Right lobe of liver (tissue), 6 donors: ENCODE results near the gene RARRES2. TPM values are rescaled to one million over a fixed set of nuclear protein-coding genes. Genes with fewer than 3 reads are reported as not detected.

Experiments used
- ATAC-seq, 4 donors: fragments of 200-7000 bp; cut with Tn5 transposase; one replicate each; pipeline ENCODE4 v1.9.1; 2020; ENCODE audit warnings: mild to moderate bottlenecking in 4 of 4, moderate library complexity in 4 of 4
- DNase-seq, 3 donors: peaks; one replicate each; pipeline ENCODE4 v3.0.0-alpha.2; 2020
- H3K27ac ChIP-seq, 3 donors: fragments of 200-600 bp; one replicate each; pipeline ENCODE4 v1.8.0; 2022
- H3K27me3 ChIP-seq, 2 donors: fragments of 200-600 bp; one replicate each; pipeline ENCODE4 v1.8.0; 2022
- H3K36me3 ChIP-seq, 4 donors: fragments of 200-600 bp; sonication (generic) in 1 of 4; one replicate each; pipeline versions ENCODE4 v1.5.1 to v1.8.0; 2017 to 2022; ENCODE audit warnings: control low read depth in 1 of 4
- H3K4me1 ChIP-seq, 4 donors: fragments of 200-600 bp; sonication (generic) in 1 of 4; one replicate each; pipeline versions ENCODE4 v1.5.1 to v1.8.0; 2017 to 2022; ENCODE audit warnings: control low read depth in 1 of 4
- H3K4me3 ChIP-seq, 3 donors: fragments of 200-600 bp; one replicate each; pipeline ENCODE4 v1.8.0; 2022
- H3K9me3 ChIP-seq, 4 donors: fragments of 200-600 bp; sonication (generic) in 1 of 4; one replicate each; pipeline versions ENCODE4 v1.5.1 to v1.8.0; 2017 to 2022; ENCODE audit warnings: control low read depth in 1 of 4
- CTCF ChIP-seq, 4 donors: fragments of 200-600 bp in 3 of 4; fragments of 450-650 bp in 1 of 4; IDR thresholded peaks; one replicate each; pipeline versions ENCODE4 v1.5.1 to v1.8.0; 2016 to 2022; ENCODE audit warnings: antibody characterized with exemption in 4 of 4, mild to moderate bottlenecking in 2 of 4
- POLR2A ChIP-seq: fragments of 450-650 bp; IDR thresholded peaks from one replicate; pipeline ENCODE4 v1.6.1; 2017; ENCODE audit warnings: antibody characterized with exemption, mild to moderate bottlenecking
- WGBS: methylation state at CpG from one replicate; pipeline ENCODE4 v1.1.6; 2018; ENCODE audit warnings: low coverage, low lambda C conversion rate; ENCODE audit not compliant: insufficient coverage; ENCODE audit errors: missing lambda C conversion rate; 5-methylcytosine and 5-hydroxymethylcytosine counted together
- intact Hi-C, 2 donors: fragments of 100-400 bp; cut with DNase I; formaldehyde crosslinking; loops; one replicate each; pipeline versions ENCODE4 v1.11.2 to v1.14.1; 2022
- total RNA-seq, 6 experiments: library from RNA; depleted of rRNA in 2 of 6; stranded (reverse); fragments of >200 nt in 2 of 6; fragmentation: NEBNext Ultra II Directional in 3 of 6; extraction: Animal tissue kit (Norgen Biotek cat#: 25700) in 3 of 6; gene quantifications; one replicate each; pipeline versions ENCODE4 v1.1.0 to v1.2.4, GENCODE V29; 2016 to 2023
- donor health status: DM: no; HTN: yes; CAD: no.
- donor health status: DM: no; HTN: no; CAD: no.
- donor health status: DM: no; HTN: no; CAD: no.
- donor health status: DM: no; HTN: yes; CAD: no.
- donor health status: DM: no; HTN: yes; CAD: no.

RARRES2 gene
- total RNA-seq, 6 experiments from 2014 or later = 552 to 948 (median 788) TPM

- intact Hi-C loops = no loop called here
- TF ChIP-seq CTCF (IDR thresholded peaks at IDR 0.05) = no peak
- TF ChIP-seq POLR2A = no peak
- no peaks in the 10 kb centered on the region for H3K9me3 ChIP-seq
- H3K27ac ChIP-seq = no peak overlapping the region
- ATAC-seq = no peak
- no peak for DNase-seq
- peaks cover 0 to 43% (median 21%) of the 10 kb centered on the region in 4 donors for H3K4me1 ChIP-seq
- H3K27me3 ChIP-seq = no peaks in the 10 kb centered on the region
- H3K36me3 ChIP-seq = peaks cover 0 to 17% (median under 1%) of the 10 kb centered on the region in 4 donors
- 80% methylated on average over 1 of the region's 10 CpGs for WGBS
- no peak overlapping the region for H3K4me3 ChIP-seq
Measured at GRCh38 chr7:150333659-150334058, 7.8 kb downstream of the RARRES2 start.

GRCh38 chr7:150332852-150333635 lies 8.4 kb downstream of the RARRES2 start:
- peaks cover 0 to 37% (median 18%) of the 10 kb centered on the region in 4 donors for H3K4me1 ChIP-seq
- intact Hi-C loops = no loop called here
- DNase-seq (no peak), ATAC-seq (no peak)
- WGBS = 100% methylated on average over 1 of the region's 18 CpGs
- no peak overlapping the region for H3K4me3 ChIP-seq
- no peak overlapping the region for H3K27ac ChIP-seq
- H3K36me3 ChIP-seq = peaks cover 0 to 17% (median 3%) of the 10 kb centered on the region in 4 donors
- no peaks in the 10 kb centered on the region for H3K27me3 ChIP-seq
- no peaks in the 10 kb centered on the region for H3K9me3 ChIP-seq
- TF ChIP-seq CTCF (IDR thresholded peaks at IDR 0.05) = no peak
- no peak for TF ChIP-seq POLR2A

GRCh38 chr7:150330211-150330885 lies 11.1 kb downstream of the RARRES2 start:
- ATAC-seq (no peak), DNase-seq (no peak)
- no peak for TF ChIP-seq POLR2A
- TF ChIP-seq CTCF (IDR thresholded peaks at IDR 0.05) = no peak
- Histone ChIP-seq H3K4me3 (no peak overlapping the region), H3K27ac (no peak overlapping the region), H3K9me3 (no peaks in the 10 kb centered on the region), H3K27me3 (no peaks in the 10 kb centered on the region), H3K4me1 (peaks cover 0 to 17% (median 6%) of the 10 kb centered on the region in 4 donors), H3K36me3 (peaks cover 0 to 17% (median 7%) of the 10 kb centered on the region in 4 donors)
- intact Hi-C loops = no loop called here
- WGBS = 100% methylated on average over 1 of the region's 19 CpGs

GRCh38 chr7:150329331-150330120 lies 11.9 kb downstream of the RARRES2 start:
- Histone ChIP-seq H3K9me3 (no peaks in the 10 kb centered on the region), H3K27me3 (no peaks in the 10 kb centered on the region), H3K36me3 (peaks cover 0 to 17% (median 7%) of the 10 kb centered on the region in 4 donors), H3K4me1 (peaks cover 0 to 17% (median 6%) of the 10 kb centered on the region in 4 donors), H3K27ac (no peak overlapping the region), H3K4me3 (no peak overlapping the region)
- DNase-seq (peak in 1 of 3 donors; percentile 69), ATAC-seq (peak; percentile 17 to 69 (median 50))
- 79% methylated on average over 9 of the region's 22 CpGs for WGBS
- intact Hi-C loops = no loop called here
- TF ChIP-seq CTCF (IDR thresholded peaks at IDR 0.05) (no peak), POLR2A (no peak)
